DMS153 treated with DMSO at 0.1 percent for 48 hours (cell line): ENCODE data around the gene FAM89B.
"Not testable (repeated sequence)": the region's sequence is repeated elsewhere in the genome, so short reads cannot be mapped to it uniquely, and the experiment has no call there.

ENCODE experiments used
- DNase-seq: peaks from one replicate; lab custom pipeline; 2025; ENCODE audit not compliant: unreplicated experiment; lab: John Stamatoyannopoulos, UW

Gene FAM89B

GRCh38 chr11:65572356-65573051 is at the start of gene FAM89B:
FAM89B (plus strand) TSS chr11:65572538; CDS start chr11:65572670, 132 bp downstream.
- DNase-seq: peak; percentile 53

DNA sequence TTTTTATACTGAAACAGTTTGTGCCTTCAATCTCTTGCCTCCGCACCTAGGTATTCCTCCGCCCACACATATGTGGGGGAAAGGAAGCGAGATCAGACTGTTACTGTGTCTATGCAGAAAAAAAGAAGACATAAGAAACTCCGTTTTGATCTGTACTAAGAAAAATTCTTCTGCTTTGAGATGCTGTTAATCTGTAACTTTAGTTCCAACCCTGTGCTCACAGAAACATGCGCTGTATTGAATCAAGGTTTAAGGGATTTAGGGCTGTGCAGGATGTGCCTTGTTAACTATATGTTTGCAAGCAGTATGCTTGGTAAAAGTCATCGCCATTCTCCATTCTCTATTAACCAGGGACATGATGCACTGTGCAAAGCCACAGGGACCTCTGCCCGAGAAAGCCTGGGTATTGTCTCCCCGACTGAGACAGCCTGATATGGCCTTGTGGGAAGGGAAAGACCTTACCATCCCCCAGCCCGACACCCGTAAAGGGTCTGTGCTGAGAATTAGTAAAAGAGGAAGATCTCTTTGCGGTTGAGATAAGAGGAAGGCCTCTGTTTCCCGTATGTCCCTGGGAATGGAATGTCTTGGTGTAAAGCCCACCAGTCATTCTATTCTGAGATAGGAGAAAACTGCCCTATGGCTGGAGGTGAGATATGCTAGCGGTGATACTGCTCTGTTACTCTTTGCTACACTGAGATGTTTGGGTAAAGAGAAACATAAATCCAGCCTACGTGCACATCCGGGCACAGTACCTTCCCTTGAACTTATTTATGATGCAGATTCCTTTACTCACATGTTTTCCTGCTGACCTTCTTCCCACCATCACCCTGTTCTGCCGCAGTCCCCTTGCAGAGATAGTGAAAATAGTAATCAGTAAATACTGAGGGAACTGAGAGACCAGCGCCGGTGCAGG is 49.4 kb upstream of the FAM89B start:
- not testable (repeated sequence) for DNase-seq

DNA sequence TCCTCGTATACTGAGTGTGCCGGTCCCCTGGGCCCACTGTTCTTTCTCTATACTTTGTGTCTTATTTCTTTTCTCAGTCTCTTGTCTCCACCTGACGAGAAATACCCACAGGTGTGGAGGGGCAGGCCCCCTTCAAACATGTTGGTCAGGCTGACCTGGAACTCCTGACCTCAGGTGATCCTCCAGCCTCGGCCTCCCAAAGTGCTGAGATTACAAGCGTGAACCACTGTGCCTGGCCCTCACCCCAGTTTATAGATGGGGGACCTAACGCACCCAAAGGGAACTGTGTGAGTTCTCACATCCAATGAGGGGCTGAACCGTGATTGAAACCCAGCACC is 48.7 kb upstream of the FAM89B start:
- DNase-seq: not testable (repeated sequence)

- no peak for DNase-seq
Observed at GRCh38 chr11:65524014-65524740, 48.2 kb upstream of the FAM89B start.

GRCh38 chr11:65524741-65525545 is 47.4 kb upstream of the FAM89B start, which contains the start of gene SCYL1:
SCYL1 (plus strand) TSS chr11:65525083; CDS start chr11:65525154, 71 bp downstream.
- no peak for DNase-seq

- DNase-seq: no peak
Observed at GRCh38 chr11:65525546-65526480, 46.5 kb upstream of the FAM89B start.

- no peak for DNase-seq
Observed at GRCh38 chr11:65526744-65527143, 45.6 kb upstream of the FAM89B start.

DNA sequence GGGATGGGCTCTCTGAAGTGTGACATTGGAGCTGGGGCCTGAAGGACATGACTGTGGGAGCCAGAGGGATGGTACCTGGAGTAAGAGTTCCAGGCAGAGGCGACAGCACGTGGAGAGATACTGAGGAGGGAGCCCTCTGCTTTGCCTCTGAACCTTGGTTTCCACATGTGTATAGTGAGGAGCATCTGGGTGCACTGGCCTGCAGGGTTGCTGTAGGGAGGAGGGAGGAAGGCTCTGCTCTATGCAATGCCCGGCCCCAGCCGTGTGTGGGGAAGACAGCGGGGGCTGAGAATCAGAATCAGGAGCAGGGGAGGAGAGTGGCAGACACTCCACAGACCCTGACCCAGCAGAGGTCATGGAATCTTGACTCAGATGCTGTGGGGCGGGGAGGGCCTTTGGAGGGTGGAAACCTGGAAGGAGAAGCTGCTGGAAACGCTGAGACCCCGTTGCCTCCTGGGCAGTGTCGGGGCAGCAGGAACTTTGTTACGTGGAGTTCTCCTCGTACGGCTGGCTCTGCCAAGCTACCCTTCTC is 43.5 kb upstream of the FAM89B start:
- DNase-seq: no peak

DNA sequence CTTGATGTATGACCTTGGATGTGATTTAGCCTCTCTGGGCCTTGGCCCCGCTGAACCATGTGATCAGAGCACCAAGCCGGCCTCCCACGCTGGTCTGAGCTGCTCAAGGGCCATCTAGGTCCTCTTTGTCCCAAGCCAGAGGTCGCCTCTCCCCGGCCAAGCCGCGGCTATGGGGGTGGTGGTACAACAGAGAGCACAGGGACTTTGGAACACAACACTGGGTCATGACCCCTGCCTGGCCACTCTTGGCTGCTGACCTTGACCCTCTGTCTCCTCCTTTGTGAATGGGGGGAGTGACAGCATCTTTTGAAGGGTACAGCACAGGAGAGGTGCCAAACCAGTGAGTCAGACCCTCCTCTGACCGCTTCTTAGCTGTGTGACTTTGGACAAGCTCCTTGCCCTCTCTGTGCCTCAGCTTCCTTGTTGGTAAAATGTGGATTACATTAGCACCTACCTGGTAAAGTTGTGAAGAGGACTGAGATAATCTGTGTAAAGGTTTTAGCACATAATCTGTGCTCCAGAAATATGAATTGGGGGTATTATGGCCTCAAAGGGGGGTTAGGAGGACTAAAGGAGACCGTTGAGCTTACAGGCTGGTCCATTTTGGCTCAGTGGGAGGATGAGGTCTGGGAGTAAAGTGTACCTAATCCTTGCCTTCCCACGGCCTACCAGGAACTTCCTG is 42.7 kb upstream of the FAM89B start:
- DNase-seq: no peak

DNA sequence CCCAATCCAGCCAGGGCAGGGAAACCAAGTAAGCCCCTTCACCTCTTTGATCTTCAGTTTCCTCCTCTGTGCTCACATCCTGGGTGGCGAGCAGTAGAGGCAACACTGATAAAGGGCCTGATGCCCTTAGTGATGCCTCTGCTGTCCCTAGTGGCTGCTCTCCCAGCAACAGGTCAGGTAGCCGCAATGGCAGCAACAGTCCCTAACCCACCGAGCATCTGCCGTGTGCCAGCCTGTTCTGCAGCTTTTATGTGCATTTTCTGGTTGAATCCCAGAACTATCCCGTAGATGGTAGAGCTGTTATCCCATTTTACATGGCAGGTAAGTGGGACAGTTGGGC is 42.2 kb upstream of the FAM89B start:
- DNase-seq: no peak

DNA sequence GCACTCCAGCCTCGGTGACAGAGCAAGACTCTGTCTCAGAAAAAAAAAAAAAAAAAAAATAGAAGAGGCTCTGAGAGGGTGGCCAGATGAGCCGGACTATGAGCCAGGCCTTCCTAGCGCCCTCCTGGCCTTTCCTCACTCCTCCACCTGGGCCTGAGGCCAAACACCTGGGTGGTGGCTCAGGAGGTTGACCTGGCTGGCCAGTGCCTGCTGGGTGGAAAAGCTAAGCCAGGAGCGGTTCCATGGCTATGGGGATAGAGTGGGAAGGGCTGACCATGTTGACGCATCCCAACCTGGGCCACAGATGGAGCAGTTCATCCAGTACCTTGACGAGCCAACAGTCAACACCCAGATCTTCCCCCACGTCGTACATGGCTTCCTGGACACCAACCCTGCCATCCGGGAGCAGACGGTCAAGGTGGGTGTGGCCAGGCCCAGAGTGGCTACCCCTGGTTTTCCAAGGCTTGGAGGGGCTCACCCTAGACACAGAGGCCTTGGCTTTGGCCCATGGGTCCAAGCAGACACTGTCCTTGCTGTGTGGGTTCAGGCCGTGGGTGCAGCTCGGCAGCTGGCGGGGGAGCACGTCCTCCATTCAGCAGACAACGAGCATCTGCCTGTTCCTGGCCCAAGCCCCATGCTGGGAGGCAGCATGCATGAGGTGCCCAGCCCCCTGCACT is 39.8 kb upstream of the FAM89B start:
- no peak for DNase-seq

- DNase-seq: no peak
Observed at GRCh38 chr11:65535102-65535501, 37.2 kb upstream of the FAM89B start.

DNA sequence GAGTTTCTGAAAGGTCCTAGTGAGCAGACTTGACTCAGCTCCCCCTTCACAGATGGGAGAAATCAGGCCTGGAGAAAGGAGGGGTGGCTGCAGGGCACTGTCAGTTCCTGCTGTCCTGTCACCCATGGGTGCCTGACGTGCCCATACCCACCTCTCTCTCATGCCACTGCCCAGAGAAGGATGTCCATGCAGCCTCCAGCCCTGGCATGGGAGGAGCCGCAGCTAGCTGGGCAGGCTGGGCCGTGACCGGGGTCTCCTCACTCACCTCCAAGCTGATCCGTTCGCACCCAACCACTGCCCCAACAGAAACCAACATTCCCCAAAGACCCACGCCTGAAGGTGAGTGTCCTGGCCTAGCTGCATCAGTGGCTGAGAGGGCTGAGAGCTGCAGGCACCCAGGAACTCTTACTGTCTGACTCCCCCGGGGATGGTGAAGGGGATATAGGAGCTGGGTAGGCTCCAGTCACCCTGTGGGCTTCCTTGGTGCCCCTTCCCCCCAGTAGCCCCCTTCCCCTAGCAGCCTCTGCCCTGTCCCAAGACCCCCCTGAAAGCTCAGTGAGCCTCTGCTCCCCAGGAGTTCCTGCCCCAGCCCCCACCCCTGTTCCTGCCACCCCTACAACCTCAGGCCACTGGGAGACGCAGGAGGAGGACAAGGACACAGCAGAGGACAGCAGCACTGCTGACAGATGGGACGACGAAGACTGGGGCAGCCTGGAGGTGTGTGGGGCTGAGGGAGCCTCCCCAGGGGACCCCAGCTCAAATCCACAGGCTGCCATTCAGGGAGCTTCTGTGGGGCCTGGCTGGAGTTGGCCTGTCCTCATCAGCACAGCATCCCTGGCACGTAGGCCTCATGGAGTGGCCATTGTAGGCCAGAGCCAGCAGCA is 35.7 kb upstream of the FAM89B start:
- DNase-seq: no peak

DNA sequence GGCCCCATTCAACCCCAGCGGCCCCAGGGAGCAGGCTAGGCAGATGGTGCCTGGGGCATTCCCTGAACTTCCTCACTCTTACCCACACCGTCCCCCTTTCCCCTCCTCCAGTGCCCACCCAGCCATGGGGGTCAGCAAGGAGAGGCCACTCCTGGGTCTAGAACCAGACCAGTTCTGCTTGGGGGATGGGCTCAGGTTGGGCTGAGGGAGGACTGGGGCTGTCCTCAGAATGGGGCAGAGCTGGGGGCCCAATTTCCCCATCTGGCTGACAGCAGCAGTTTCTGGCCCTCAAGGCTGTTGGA is 35.1 kb upstream of the FAM89B start:
- no peak for DNase-seq

DNA sequence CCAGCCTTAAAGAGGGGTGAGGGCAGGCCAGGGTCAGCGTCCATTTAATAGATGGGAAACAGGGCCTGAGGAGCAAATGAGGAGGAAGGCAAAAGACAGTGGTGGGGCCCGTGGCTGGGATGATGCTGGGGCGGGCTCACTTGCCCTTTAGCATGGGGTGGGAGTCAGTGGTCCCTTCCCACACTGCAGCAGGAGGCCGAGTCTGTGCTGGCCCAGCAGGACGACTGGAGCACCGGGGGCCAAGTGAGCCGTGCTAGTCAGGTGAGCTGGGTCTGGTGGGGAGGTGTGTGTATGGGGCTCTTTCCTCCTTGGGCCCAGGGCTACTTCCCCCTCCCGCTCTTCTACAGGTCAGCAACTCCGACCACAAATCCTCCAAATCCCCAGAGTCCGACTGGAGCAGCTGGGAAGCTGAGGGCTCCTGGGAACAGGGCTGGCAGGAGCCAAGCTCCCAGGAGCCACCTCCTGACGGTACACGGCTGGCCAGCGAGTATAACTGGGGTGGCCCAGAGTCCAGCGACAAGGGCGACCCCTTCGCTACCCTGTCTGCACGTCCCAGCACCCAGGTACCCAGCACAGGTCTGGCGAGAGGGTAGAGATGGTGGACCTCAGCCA is 34.6 kb upstream of the FAM89B start:
- DNase-seq: no peak

DNA sequence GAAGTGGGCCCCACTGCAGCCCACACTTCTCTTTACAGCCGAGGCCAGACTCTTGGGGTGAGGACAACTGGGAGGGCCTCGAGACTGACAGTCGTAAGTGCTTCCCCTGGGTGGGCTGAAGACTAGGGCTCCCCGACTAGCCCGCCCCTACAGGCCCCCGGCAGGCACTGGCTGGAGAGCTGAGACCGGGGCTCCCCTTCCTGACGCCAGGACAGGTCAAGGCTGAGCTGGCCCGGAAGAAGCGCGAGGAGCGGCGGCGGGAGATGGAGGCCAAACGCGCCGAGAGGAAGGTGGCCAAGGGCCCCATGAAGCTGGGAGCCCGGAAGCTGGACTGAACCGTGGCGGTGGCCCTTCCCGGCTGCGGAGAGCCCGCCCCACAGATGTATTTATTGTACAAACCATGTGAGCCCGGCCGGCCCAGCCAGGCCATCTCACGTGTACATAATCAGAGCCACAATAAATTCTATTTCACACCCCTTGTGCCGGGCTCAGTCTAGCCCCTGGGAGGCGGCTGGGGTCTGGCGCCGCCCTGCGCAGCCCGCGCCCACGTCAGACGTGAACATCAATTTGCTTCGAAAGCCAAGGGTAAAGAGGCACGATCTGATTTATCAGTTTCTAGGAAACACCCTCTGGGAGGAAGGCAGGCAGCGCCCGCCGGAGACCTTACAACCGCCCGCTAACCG is 34.0 kb upstream of the FAM89B start:
- DNase-seq: no peak
